Natural killer cell (primary cell): ENCODE measurements around the gene PXDN. TPM values are rescaled to one million over a fixed set of nuclear protein-coding genes. Genes with fewer than 3 reads are reported as not detected.
"Not testable (repeated sequence)": the region's sequence is repeated elsewhere in the genome, so short reads cannot be mapped to it uniquely, and the experiment has no call there.

Source experiments
- ATAC-seq, 3 donors: fragments of 150-1000 bp in 2 of 3; fragments of 200-7000 bp in 1 of 3; cut with Tn5 transposase; 1 replicate in 1 of 3; 2 replicates in 2 of 3; pipeline ENCODE4 v1.10.0; 2021; ENCODE audit warnings: mild to moderate bottlenecking in 2 of 3, moderate library complexity in 2 of 3
- DNase-seq, 2 donors: peaks; one replicate each; pipeline versions ENCODE4 v3.0.0 to v3.0.0-alpha.2; 2013 to 2021; ENCODE audit warnings: mixed read lengths in 1 of 2
- H3K27ac ChIP-seq: one replicate; pipeline ENCODE4 v1.5.1; 2013; ENCODE audit warnings: mild to moderate bottlenecking, low read length
- H3K27me3 ChIP-seq: one replicate; pipeline ENCODE4 v1.6.1; 2013; ENCODE audit warnings: low read length; ENCODE audit not compliant: control insufficient read depth, insufficient read depth
- H3K36me3 ChIP-seq: one replicate; pipeline ENCODE4 v1.6.1; 2013; ENCODE audit warnings: low read length; ENCODE audit not compliant: control insufficient read depth, insufficient read depth
- H3K4me1 ChIP-seq: one replicate; pipeline ENCODE4 v1.6.1; 2013; ENCODE audit warnings: low read length; ENCODE audit not compliant: control insufficient read depth, insufficient read depth
- H3K4me3 ChIP-seq: one replicate; pipeline ENCODE4 v1.5.1; 2013; ENCODE audit warnings: low read length
- H3K9me3 ChIP-seq: one replicate; pipeline ENCODE4 v1.6.1; 2013; ENCODE audit warnings: low read length; ENCODE audit not compliant: control insufficient read depth, insufficient read depth
- H3K27ac Mint-ChIP-seq, 2 donors: one replicate each; pipeline ENCODE4 v1.8.0; 2022; ENCODE audit warnings: mild to moderate bottlenecking in 2 of 2, mixed read lengths in 2 of 2, moderate library complexity in 1 of 2
- H3K27me3 Mint-ChIP-seq, 2 donors: one replicate each; pipeline ENCODE4 v1.8.0; 2022; ENCODE audit warnings: low read depth in 2 of 2, mixed read lengths in 2 of 2
- H3K36me3 Mint-ChIP-seq: one replicate; pipeline ENCODE4 v1.8.0; 2022; ENCODE audit warnings: mixed read lengths
- H3K4me1 Mint-ChIP-seq, 2 donors: one replicate each; pipeline ENCODE4 v1.8.0; 2022; ENCODE audit warnings: mixed read lengths in 2 of 2
- H3K4me3 Mint-ChIP-seq: one replicate; pipeline ENCODE4 v1.8.0; 2022; ENCODE audit warnings: mild to moderate bottlenecking, moderate library complexity, mixed read lengths
- H3K9me3 Mint-ChIP-seq, 2 donors: one replicate each; pipeline ENCODE4 v1.8.0; 2022; ENCODE audit warnings: mixed read lengths in 2 of 2
- WGBS: methylation state at CpG from one replicate; pipeline ENCODE4 v1.1.7; 2013; ENCODE audit warnings: missing lambda C conversion rate; ENCODE audit not compliant: insufficient coverage; 5-methylcytosine and 5-hydroxymethylcytosine counted together
- intact Hi-C: fragments of 100-400 bp; cut with micrococcal nuclease; formaldehyde crosslinking; loops from one replicate; pipeline ENCODE4 v1.14.2; 2022
- total RNA-seq, 4 donors: library from RNA; stranded (reverse); fragments of 120-200 nt in 1 of 4; gene quantifications; one replicate each; pipeline versions ENCODE4 v1.2.3 to v1.2.4, GENCODE V29; 2013 to 2022
- TF ChIP-seq, protein P1 (sequence below): fragments of 200-600 bp; IDR thresholded peaks from one replicate; pipeline ENCODE4 v1.8.0; 2022; ENCODE audit warnings: antibody characterized with exemption

Gene PXDN
- total RNA-seq, 3 donors from 2014 or later (not counting 1 experiment from before 2014, with no cell fraction given), result 2.1 to 3.7 (median 2.5) TPM

DNA sequence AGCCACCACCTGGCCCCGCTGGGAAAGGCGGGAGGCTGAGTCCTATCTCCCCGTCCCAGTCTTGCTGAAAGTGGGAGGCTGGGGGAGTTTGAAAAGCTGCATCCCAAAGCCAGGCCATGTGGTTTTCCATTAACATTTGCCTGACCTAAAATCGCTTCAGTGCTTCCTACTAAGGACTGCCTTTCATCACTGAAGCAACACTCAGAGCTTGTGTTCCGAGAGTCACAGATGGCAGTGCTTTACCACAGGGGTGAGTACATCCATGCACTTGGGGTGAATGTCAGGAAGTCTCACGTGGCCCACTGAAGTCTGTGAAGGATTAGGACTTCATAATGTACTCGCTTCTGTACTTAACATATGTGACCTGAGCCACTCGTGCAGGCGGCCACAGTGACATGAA lies 43.3 kb downstream of the PXDN start:
- no peak overlapping the region for H3K4me3 Mint-ChIP-seq
- ATAC-seq, result no peak
- H3K4me1 Mint-ChIP-seq, result no peaks in the 10 kb centered on the region
- Histone ChIP-seq H3K27ac (no peak overlapping the region), H3K9me3 (peaks cover 5% of the 10 kb centered on the region), H3K36me3 (no peaks in the 10 kb centered on the region), H3K27me3 (no peaks in the 10 kb centered on the region), H3K4me1 (no peaks in the 10 kb centered on the region), H3K4me3 (no peak overlapping the region)
- no peaks in the 10 kb centered on the region for H3K36me3 Mint-ChIP-seq
- peaks cover 0 to 2% of the 10 kb centered on the region in 2 donors for H3K9me3 Mint-ChIP-seq
- no peaks in the 10 kb centered on the region for H3K27me3 Mint-ChIP-seq
- H3K27ac Mint-ChIP-seq, result no peak overlapping the region
- TF ChIP-seq, protein P1, sequence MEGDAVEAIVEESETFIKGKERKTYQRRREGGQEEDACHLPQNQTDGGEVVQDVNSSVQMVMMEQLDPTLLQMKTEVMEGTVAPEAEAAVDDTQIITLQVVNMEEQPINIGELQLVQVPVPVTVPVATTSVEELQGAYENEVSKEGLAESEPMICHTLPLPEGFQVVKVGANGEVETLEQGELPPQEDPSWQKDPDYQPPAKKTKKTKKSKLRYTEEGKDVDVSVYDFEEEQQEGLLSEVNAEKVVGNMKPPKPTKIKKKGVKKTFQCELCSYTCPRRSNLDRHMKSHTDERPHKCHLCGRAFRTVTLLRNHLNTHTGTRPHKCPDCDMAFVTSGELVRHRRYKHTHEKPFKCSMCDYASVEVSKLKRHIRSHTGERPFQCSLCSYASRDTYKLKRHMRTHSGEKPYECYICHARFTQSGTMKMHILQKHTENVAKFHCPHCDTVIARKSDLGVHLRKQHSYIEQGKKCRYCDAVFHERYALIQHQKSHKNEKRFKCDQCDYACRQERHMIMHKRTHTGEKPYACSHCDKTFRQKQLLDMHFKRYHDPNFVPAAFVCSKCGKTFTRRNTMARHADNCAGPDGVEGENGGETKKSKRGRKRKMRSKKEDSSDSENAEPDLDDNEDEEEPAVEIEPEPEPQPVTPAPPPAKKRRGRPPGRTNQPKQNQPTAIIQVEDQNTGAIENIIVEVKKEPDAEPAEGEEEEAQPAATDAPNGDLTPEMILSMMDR, result no peak
- WGBS, result 93% methylated on average over 9 of the region's 9 CpGs
- DNase-seq, result no peak
- intact Hi-C loops, result no loop called here

DNA sequence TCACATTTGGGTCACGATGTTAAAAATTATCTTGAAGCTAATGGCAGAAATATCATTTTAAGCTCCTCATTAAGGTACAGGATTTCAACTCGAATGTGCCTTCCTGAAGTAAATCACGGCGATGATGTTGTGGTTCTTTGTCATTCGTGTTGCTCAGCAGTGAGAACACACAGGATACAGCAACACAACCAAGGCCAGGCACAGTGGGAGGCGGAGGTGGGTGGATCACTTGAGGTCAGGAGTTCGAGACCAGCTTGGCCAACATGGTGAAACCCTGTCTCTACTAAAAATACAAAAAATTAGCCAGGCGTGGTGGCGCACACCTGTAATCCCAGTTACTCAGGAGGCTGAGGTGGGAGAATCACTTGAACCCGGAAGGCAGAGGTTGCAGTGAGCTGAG lies 43.9 kb downstream of the PXDN start:
- H3K27ac Mint-ChIP-seq, ATAC-seq, H3K4me3 ChIP-seq, H3K4me1 ChIP-seq, H3K9me3 Mint-ChIP-seq, H3K36me3 ChIP-seq, H3K27me3 ChIP-seq, H3K4me3 Mint-ChIP-seq, intact Hi-C loops, H3K27ac ChIP-seq, H3K9me3 ChIP-seq, H3K36me3 Mint-ChIP-seq, H3K27me3 Mint-ChIP-seq, H3K4me1 Mint-ChIP-seq, DNase-seq: not testable (repeated sequence)
- 89% methylated on average over 9 of the region's 10 CpGs for WGBS

DNA sequence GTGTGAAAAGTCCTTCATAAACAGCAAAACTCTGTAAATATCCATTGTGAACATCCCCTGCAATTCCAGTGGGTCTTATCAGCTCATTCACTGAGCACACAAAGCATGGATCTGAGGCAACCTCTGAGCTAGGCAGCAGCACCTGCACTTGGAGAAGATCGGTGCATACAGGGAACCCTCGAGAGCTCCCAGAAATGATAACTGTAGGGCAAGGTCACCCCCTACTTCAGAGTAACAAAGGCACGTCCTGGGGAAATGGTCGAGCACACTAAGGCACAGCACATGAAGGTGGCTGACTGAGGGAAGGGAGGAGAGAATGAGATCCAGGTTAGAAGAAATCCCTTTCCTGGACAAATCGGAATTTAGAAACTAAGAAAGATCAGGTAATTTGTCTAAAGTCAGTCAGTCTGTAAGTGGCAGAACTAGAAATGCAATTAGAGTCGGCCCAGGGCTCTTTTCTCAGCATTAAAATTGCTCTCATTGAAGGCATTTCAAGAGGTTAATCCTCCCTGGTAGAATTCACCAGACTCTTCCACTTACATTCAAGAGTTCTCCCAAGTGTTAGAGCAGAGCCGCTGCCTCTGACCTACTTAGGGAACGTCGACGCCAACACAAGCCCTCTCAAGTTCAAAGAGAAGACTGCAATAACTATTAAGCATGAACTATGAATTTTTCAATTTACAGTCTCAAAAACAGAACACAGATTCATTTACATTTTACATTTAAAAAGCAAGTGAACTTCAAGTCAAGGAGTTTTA lies 45.9 kb downstream of the PXDN start:
- TF ChIP-seq, protein P1, result no peak
- no peaks in the 10 kb centered on the region for H3K36me3 ChIP-seq
- H3K27ac ChIP-seq, result no peak overlapping the region
- 89% methylated on average over 10 of the region's 10 CpGs for WGBS
- Mint-ChIP-seq H3K9me3 (peaks cover 0 to 2% of the 10 kb centered on the region in 2 donors), H3K4me1 (no peaks in the 10 kb centered on the region), H3K27me3 (no peaks in the 10 kb centered on the region), H3K36me3 (no peaks in the 10 kb centered on the region), H3K4me3 (no peak overlapping the region), H3K27ac (no peak overlapping the region)
- ATAC-seq (no peak), DNase-seq (no peak)
- no peaks in the 10 kb centered on the region for H3K27me3 ChIP-seq
- intact Hi-C loops, result no loop called here
- H3K4me1 ChIP-seq, result no peaks in the 10 kb centered on the region
- peaks cover 5% of the 10 kb centered on the region for H3K9me3 ChIP-seq
- H3K4me3 ChIP-seq, result no peak overlapping the region

DNA sequence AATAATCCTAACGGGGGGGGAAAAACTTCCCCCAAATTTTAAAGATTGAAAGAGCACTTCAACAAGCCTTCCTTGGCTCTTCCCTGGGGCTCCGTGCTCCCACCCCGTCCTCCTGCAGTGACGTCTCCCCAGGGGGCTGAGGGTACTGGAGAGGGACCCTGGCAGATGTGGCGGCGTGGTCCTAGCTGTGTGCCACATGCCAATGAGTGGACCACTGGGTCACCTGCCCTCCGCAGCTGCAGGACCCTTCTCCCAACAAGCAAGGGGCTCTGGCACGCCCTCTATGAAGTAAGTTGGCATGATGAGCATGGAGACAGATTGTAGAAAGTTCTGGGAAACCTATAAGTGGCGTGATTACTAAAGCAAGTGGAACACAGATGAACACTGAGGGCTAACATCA lies 46.7 kb downstream of the PXDN start:
- TF ChIP-seq, protein P1, result no peak
- intact Hi-C loops, result no loop called here
- WGBS, result 91% methylated on average over 9 of the region's 9 CpGs
- no peak overlapping the region for H3K4me3 Mint-ChIP-seq
- DNase-seq (no peak), ATAC-seq (no peak)
- no peaks in the 10 kb centered on the region for H3K36me3 Mint-ChIP-seq
- no peaks in the 10 kb centered on the region for H3K27me3 Mint-ChIP-seq
- H3K4me1 ChIP-seq, result no peaks in the 10 kb centered on the region
- H3K9me3 ChIP-seq, result peaks cover 5% of the 10 kb centered on the region
- no peak overlapping the region for H3K27ac Mint-ChIP-seq
- no peak overlapping the region for H3K4me3 ChIP-seq
- peaks cover 0 to 2% of the 10 kb centered on the region in 2 donors for H3K9me3 Mint-ChIP-seq
- no peak overlapping the region for H3K27ac ChIP-seq
- H3K4me1 Mint-ChIP-seq, result no peaks in the 10 kb centered on the region
- H3K27me3 ChIP-seq, result no peaks in the 10 kb centered on the region
- H3K36me3 ChIP-seq, result no peaks in the 10 kb centered on the region
